ENCODE results near the gene PCLAF. TPM values are rescaled to one million over a fixed set of nuclear protein-coding genes. Genes with fewer than 3 reads are reported as not detected.

PCLAF gene
- total RNA-seq, 4 donors from 2014 or later: 4.2 to 41.4 (median 23.1) TPM

- no peak for DNase-seq
- intact Hi-C loops (cut with DNase I): no loop called here
- Histone ChIP-seq H3K9me3 (no peaks in the 10 kb centered on the region), H3K4me3 (no peak overlapping the region), H3K27ac (no peak overlapping the region), H3K27me3 (no peaks in the 10 kb centered on the region), H3K4me1 (no peaks in the 10 kb centered on the region), H3K36me3 (peaks cover 0 to 34% (median 0%) of the 10 kb centered on the region in 3 donors)
- TF ChIP-seq POLR2A (IDR thresholded peaks at IDR 0.05): no peak
- TF ChIP-seq, protein P1, sequence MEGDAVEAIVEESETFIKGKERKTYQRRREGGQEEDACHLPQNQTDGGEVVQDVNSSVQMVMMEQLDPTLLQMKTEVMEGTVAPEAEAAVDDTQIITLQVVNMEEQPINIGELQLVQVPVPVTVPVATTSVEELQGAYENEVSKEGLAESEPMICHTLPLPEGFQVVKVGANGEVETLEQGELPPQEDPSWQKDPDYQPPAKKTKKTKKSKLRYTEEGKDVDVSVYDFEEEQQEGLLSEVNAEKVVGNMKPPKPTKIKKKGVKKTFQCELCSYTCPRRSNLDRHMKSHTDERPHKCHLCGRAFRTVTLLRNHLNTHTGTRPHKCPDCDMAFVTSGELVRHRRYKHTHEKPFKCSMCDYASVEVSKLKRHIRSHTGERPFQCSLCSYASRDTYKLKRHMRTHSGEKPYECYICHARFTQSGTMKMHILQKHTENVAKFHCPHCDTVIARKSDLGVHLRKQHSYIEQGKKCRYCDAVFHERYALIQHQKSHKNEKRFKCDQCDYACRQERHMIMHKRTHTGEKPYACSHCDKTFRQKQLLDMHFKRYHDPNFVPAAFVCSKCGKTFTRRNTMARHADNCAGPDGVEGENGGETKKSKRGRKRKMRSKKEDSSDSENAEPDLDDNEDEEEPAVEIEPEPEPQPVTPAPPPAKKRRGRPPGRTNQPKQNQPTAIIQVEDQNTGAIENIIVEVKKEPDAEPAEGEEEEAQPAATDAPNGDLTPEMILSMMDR (IDR thresholded peaks at IDR 0.05): no peak
Observed at GRCh38 chr15:64344651-64345294, 36.5 kb downstream of the PCLAF start.

DNA sequence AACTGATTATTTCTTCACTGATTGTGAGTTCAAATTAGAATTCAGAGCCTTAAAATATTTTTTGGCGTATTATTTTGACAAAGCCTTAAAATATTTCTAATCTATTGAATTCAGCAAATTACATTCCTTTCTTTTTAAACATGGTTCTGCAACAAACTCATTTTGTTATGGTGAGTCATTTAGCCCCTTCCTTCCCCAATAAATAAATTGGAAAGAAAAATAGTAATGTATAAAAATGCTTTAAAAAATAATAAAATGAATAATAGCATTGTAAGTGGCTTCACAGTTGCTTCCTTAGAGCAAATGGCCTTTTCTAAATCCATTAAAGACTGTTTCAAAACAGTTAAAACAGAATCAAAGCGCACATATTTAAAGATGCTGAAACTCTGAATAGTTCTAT, 37.4 kb downstream of the PCLAF start:
- DNase-seq: no peak
- no peaks in the 10 kb centered on the region for H3K27me3 ChIP-seq
- H3K4me1 ChIP-seq: no peaks in the 10 kb centered on the region
- intact Hi-C loops (cut with DNase I): no loop called here
- peaks cover 0 to 28% (median 0%) of the 10 kb centered on the region in 3 donors for H3K36me3 ChIP-seq
- no peaks in the 10 kb centered on the region for H3K9me3 ChIP-seq
- 81 to 96% methylated on average over 2 of the region's 2 CpGs for WGBS, 2 donors
- TF ChIP-seq POLR2A (IDR thresholded peaks at IDR 0.05): no peak
- TF ChIP-seq, protein P1 (IDR thresholded peaks at IDR 0.05): no peak
- no peak overlapping the region for H3K27ac ChIP-seq
- no peak overlapping the region for H3K4me3 ChIP-seq

DNA sequence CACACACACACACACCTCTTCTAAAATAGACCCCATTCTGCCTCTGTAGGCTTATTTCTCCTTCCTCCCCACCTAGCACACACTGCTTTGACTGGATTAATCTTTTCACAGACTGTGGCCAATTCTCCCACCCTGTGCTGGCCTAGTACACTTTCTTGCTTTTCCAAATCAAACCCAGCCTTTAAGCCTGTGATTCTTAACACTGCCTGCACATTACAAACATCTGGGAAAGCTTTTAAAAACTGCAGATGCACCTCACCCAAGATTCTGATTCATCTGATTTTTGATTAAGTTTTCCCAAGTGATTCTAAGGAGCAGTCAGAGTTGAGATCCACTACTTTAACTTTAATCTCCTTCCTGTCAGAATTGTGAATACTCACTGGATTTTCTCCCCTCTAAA, 38.0 kb downstream of the PCLAF start:
- H3K4me1 ChIP-seq: no peaks in the 10 kb centered on the region
- H3K9me3 ChIP-seq: no peaks in the 10 kb centered on the region
- H3K27me3 ChIP-seq: no peaks in the 10 kb centered on the region
- no peak for DNase-seq
- no peak overlapping the region for H3K27ac ChIP-seq
- H3K4me3 ChIP-seq: no peak overlapping the region
- intact Hi-C loops (cut with DNase I): no loop called here
- peaks cover 0 to 24% (median 0%) of the 10 kb centered on the region in 3 donors for H3K36me3 ChIP-seq
- TF ChIP-seq POLR2A (IDR thresholded peaks at IDR 0.05): no peak
- TF ChIP-seq, protein P1 (IDR thresholded peaks at IDR 0.05): no peak

GRCh38 chr15:64341961-64342360, 39.3 kb downstream of the PCLAF start:
- H3K9me3 ChIP-seq: no peaks in the 10 kb centered on the region
- no peak overlapping the region for H3K27ac ChIP-seq
- TF ChIP-seq POLR2A (IDR thresholded peaks at IDR 0.05): no peak
- TF ChIP-seq, protein P1 (IDR thresholded peaks at IDR 0.05): no peak
- peaks cover 0 to 17% (median 0%) of the 10 kb centered on the region in 3 donors for H3K36me3 ChIP-seq
- intact Hi-C loops (cut with DNase I): no loop called here
- WGBS, 2 donors: 72 to 86% methylated on average over 4 of the region's 4 CpGs
- H3K27me3 ChIP-seq: no peaks in the 10 kb centered on the region
- no peak for DNase-seq
- H3K4me3 ChIP-seq: no peak overlapping the region
- no peaks in the 10 kb centered on the region for H3K4me1 ChIP-seq

GRCh38 chr15:64340355-64340754, 40.9 kb downstream of the PCLAF start:
- Histone ChIP-seq H3K9me3 (no peaks in the 10 kb centered on the region), H3K4me1 (no peaks in the 10 kb centered on the region), H3K4me3 (no peak overlapping the region), H3K36me3 (peaks cover 0 to 17% (median 0%) of the 10 kb centered on the region in 3 donors), H3K27ac (no peak overlapping the region), H3K27me3 (no peaks in the 10 kb centered on the region)
- TF ChIP-seq, protein P1 (IDR thresholded peaks at IDR 0.05): no peak
- TF ChIP-seq POLR2A (IDR thresholded peaks at IDR 0.05): no peak
- WGBS, 2 donors: 86% methylated on average over 1 of the region's 1 CpG; no CpG with 5 or more reads in 1 of the 2 donors
- intact Hi-C loops (cut with DNase I): no loop called here
- no peak for DNase-seq

Data from esophagus squamous epithelium (tissue), 5 donors.